ENCODE measurements around the gene AVPR2.
A peak's percentile ranks its signal among the peaks of the same experiment; 100 is the strongest.

AVPR2 gene

DNA sequence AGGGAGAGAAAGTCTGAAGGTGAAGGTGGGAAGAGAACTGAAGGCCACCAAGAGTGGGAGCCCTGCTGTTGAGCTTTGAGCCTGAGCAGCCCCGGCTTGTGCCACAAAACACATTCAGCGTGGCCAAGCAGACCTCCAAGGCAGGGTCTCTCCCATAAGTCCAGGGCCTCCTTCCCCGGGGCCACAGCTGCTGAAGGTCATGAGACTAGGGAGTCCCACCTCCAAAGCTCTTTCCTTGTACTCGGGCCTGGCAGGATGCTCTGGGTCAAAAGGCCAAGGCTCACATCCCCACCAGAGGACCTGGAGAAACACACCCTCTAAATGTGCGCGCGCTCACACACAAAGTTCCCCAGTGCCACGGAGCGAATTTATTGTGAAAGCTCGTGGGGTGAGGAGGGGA is 25.1 kb downstream of the AVPR2 start:
- in situ Hi-C loops (cut with HindIII; ENCODE audit: low sequenced_read_pairs) = no loop called here
- DNase-seq (ENCODE audit: low read depth) = no peak
- no peak overlapping the region for H3K4me3 ChIP-seq (ENCODE audit: low read depth, low read length)
- TF ChIP-seq, protein P1, sequence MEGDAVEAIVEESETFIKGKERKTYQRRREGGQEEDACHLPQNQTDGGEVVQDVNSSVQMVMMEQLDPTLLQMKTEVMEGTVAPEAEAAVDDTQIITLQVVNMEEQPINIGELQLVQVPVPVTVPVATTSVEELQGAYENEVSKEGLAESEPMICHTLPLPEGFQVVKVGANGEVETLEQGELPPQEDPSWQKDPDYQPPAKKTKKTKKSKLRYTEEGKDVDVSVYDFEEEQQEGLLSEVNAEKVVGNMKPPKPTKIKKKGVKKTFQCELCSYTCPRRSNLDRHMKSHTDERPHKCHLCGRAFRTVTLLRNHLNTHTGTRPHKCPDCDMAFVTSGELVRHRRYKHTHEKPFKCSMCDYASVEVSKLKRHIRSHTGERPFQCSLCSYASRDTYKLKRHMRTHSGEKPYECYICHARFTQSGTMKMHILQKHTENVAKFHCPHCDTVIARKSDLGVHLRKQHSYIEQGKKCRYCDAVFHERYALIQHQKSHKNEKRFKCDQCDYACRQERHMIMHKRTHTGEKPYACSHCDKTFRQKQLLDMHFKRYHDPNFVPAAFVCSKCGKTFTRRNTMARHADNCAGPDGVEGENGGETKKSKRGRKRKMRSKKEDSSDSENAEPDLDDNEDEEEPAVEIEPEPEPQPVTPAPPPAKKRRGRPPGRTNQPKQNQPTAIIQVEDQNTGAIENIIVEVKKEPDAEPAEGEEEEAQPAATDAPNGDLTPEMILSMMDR (IDR thresholded peaks at IDR 0.05; ENCODE audit: low read depth, low read length, missing control alignments) = no peak

DNA sequence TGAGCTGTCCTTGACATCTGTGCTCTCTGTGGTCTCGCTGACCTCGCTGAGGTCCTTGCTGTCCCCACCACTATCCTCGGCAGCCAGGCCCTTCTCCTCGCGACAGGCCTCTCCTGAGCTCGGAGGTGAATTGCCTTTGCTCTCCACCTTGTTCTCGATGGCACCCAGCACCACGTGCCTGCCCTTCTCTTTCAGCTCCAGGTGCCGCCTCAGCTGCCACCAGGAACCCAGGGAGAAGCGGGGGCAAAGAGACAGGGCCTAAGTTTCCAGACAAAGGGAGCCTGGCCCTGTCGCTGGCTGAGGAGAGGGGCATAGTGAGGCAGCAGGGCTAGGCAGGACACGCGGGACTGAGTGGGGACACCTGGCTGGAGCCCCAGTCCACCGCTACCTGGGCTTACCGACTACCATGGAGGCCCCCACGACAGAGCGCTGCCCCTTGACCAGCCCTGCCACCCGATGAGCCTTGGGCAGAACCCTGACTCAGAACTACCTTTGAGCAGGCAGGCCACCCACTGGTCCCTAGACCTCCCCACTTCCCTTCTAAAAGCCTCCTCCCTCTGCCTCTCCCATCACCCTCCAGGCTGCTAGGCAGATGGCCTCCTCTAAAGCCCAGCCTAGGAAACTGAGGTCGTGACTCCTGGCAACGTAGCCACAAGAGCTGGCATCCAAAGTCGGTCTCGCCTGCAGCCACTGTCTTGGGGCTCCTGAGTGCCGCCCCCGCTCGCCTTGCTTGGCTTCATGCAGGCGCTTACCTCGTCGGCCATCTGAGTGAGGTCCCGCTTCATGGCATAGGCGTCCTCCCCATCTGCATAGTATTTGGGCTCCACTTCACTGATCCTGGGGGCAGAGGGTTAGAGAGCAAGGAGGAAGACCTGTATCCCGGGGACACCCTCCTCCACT is 25.8 kb downstream of the AVPR2 start:
- no peak for DNase-seq (ENCODE audit: low read depth)
- in situ Hi-C loops (cut with HindIII; ENCODE audit: low sequenced_read_pairs) = no loop called here
- no peak overlapping the region for H3K4me3 ChIP-seq (ENCODE audit: low read depth, low read length)
- TF ChIP-seq, protein P1 (IDR thresholded peaks at IDR 0.05; ENCODE audit: low read depth, low read length, missing control alignments) = no peak

DNA sequence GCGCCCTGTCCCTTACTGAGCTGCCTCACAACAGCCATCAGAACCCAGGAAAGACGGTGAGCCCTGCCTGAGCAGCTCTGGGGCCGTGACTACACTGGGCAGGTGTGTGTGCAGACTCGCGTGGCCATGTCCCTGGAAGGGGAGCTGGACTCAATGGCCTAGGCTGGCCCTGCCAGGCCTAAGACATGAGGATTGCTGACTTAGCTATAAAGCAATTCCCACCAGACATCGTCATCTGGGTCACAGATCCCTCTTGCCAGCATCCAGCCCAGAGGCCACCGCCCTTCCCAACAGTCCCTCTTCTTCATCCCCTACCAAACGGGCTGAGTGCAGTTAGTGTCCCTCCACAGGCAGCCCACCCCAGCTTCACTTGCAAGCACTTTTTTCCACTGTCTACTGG is 26.7 kb downstream of the AVPR2 start:
- TF ChIP-seq, protein P1 (IDR thresholded peaks at IDR 0.05; ENCODE audit: low read depth, low read length, missing control alignments) = no peak
- in situ Hi-C loops (cut with HindIII; ENCODE audit: low sequenced_read_pairs) = no loop called here
- DNase-seq (ENCODE audit: low read depth) = no peak
- H3K4me3 ChIP-seq (ENCODE audit: low read depth, low read length) = no peak overlapping the region

DNA sequence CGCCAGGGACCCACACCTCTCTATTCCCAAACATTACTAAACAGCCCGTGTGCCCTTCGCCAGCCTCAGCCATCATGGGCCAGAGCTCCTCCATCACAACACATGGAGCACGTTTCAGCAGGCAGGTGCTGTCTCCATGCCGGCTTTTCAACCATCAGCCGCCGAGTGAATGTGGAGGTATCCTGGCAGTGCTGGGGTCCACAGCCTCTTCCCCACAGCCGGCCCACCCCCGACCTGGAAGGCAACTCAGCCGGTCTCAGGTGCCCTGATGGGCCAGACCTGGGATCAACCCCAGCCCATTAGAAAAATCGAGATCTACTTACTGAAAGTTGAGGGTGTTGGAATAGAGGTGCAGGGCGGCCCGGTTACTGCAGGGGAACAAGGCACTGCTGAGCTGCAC is 27.3 kb downstream of the AVPR2 start:
- in situ Hi-C loops (cut with HindIII; ENCODE audit: low sequenced_read_pairs) = no loop called here
- TF ChIP-seq, protein P1 (IDR thresholded peaks at IDR 0.05; ENCODE audit: low read depth, low read length, missing control alignments) = no peak
- H3K4me3 ChIP-seq (ENCODE audit: low read depth, low read length) = no peak overlapping the region
- DNase-seq (ENCODE audit: low read depth) = no peak

DNA sequence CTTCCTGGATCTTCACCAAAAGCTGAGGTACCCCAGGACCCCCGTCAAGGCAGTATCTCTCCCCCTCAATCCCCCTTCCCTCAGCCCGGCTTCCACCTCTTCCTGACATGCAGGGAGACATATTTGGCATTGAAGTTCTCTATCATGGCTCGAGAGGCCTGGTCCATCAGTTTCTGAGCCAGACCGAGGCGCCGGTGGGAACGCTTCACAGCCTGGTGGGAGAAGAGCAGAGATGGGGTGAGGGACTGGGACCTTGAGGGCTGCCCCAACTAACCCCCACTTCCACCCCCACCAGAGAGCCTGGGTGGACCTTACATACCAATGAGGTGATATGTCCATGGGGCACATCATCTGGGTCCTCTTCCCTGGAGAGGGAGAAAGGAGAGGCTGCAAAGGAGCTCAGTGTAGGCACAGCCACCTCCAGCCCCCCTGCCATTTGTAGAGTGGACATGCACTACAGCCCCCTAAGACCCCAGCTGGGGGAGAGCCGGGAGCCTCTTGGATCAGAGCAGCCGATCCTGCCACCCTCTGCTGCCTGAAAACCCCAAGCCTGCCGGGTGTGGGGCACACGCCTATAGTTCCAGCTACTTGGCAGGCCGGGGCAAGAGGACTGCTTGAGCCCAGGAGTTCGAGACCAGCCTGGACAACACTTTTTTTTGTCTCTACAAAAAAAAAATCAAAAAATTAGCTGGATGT is 27.9 kb downstream of the AVPR2 start:
- no peak overlapping the region for H3K4me3 ChIP-seq (ENCODE audit: low read depth, low read length)
- in situ Hi-C loops (cut with HindIII; ENCODE audit: low sequenced_read_pairs) = no loop called here
- TF ChIP-seq, protein P1 (IDR thresholded peaks at IDR 0.05; ENCODE audit: low read depth, low read length, missing control alignments) = no peak
- DNase-seq (ENCODE audit: low read depth) = no peak

DNA sequence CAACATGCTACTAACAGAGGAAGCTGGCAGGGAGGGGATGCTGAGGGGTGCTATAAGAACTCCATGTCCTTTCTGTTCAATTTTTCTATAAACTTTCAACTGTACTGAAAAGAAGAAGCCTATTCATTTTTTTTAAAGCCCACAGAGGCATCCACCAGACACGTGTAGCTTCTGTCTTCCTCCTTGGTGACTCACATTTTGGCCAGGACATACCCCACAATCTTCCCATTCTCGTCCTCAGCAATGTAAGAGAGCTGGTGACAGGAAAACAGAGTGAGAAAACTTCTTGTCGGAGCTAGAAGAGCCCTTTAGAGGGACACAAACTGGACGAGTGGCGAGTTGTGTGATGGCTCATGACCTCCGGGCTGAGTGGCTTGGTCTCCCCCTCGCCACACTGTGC is 29.3 kb downstream of the AVPR2 start:
- TF ChIP-seq, protein P1 (IDR thresholded peaks at IDR 0.05; ENCODE audit: low read depth, low read length, missing control alignments) = no peak
- in situ Hi-C loops (cut with HindIII; ENCODE audit: low sequenced_read_pairs) = no loop called here
- peak overlapping the region; percentile 64 for H3K4me3 ChIP-seq (ENCODE audit: low read depth, low read length)
- no peak for DNase-seq (ENCODE audit: low read depth)
